OCI-LY1 (cell line): ENCODE data around the gene SLC22A1.

Source experiments
- H2AFZ ChIP-seq: fragments of 200-600 bp; sonication (generic), shearing (Covaris generic); 2 replicates; pipeline ENCODE4 v1.6.0; 2014; ENCODE audit warnings: antibody characterized with exemption, mild to moderate bottlenecking, low read length
- H3F3A ChIP-seq: fragments of 200-600 bp; sonication (generic), shearing (Covaris generic); 2 replicates; pipeline ENCODE4 v1.6.0; 2014; ENCODE audit warnings: mild to moderate bottlenecking, antibody characterized with exemption, low read length, moderate library complexity; ENCODE audit not compliant: insufficient read depth
- H3K27ac ChIP-seq: fragments of 200-600 bp; sonication (generic); 2 replicates; pipeline ENCODE4 v1.5.1; 2014; ENCODE audit warnings: low read length, mixed run types, mild to moderate bottlenecking, low read depth; ENCODE audit not compliant: poor library complexity, severe bottlenecking
- H3K27me3 ChIP-seq: fragments of 200-600 bp; sonication (generic); 2 replicates; pipeline ENCODE4 v1.6.0; 2014; ENCODE audit warnings: antibody characterized with exemption, mild to moderate bottlenecking, low read length, moderate library complexity; ENCODE audit not compliant: insufficient read depth
- H3K36me3 ChIP-seq: fragments of 200-600 bp; sonication (generic); 2 replicates; pipeline ENCODE4 v1.6.1; 2014; ENCODE audit warnings: mild to moderate bottlenecking, antibody characterized with exemption, low read length, moderate library complexity, mixed read lengths; ENCODE audit not compliant: insufficient read depth
- H3K4me1 ChIP-seq: fragments of 200-600 bp; sonication (generic); 2 replicates; pipeline ENCODE4 v1.5.1; 2014; ENCODE audit warnings: mild to moderate bottlenecking, low read length, moderate library complexity; ENCODE audit not compliant: insufficient read depth, severe bottlenecking
- H3K4me2 ChIP-seq: fragments of 200-600 bp; sonication (generic), shearing (Covaris generic); 2 replicates; pipeline ENCODE4 v1.6.1; 2014; ENCODE audit warnings: low read length
- H3K4me3 ChIP-seq: fragments of 200-600 bp; sonication (generic); 2 replicates; pipeline ENCODE4 v1.5.1; 2014; ENCODE audit warnings: low read length, low read depth, mild to moderate bottlenecking, mixed read lengths; ENCODE audit not compliant: poor library complexity, severe bottlenecking
- H3K79me2 ChIP-seq: fragments of 200-600 bp; shearing (Covaris generic); 2 replicates; pipeline ENCODE4 v1.6.1; 2016; ENCODE audit warnings: mixed run types, low read length, mixed read lengths; ENCODE audit not compliant: insufficient read depth
- H3K9ac ChIP-seq: fragments of 200-600 bp; sonication (generic), shearing (Covaris generic); 2 replicates; pipeline ENCODE4 v1.6.1; 2014; ENCODE audit warnings: mild to moderate bottlenecking, low read length, mixed read lengths
- H3K9me2 ChIP-seq: fragments of 200-600 bp; sonication (generic), shearing (Covaris generic); 2 replicates; pipeline ENCODE4 v1.6.1; 2014; ENCODE audit warnings: low read depth, mild to moderate bottlenecking, low read length, mixed read lengths
- H3K9me3 ChIP-seq: fragments of 200-600 bp; shearing (Covaris generic); 2 replicates; pipeline ENCODE4 v1.6.1; 2014; ENCODE audit warnings: low read length, mixed read lengths
- H4K20me1 ChIP-seq: fragments of 200-600 bp; sonication (generic), shearing (Covaris generic); 2 replicates; pipeline ENCODE4 v1.6.0; 2016; ENCODE audit warnings: mild to moderate bottlenecking, low read length; ENCODE audit not compliant: insufficient read depth
- EZH2 ChIP-seq: fragments of 200-600 bp; sonication (generic), shearing (Covaris generic); IDR thresholded peaks from 2 replicates; pipeline ENCODE4 v1.8.0; 2017; ENCODE audit warnings: borderline replicate concordance, mixed run types, mild to moderate bottlenecking, antibody characterized with exemption, low read length, moderate library complexity, mixed read lengths
- TF ChIP-seq, protein P1 (sequence below): fragments of 200-600 bp; sonication (generic), shearing (Covaris generic); IDR thresholded peaks from 2 replicates; pipeline ENCODE4 v1.5.1; 2017; ENCODE audit warnings: mild to moderate bottlenecking, antibody characterized with exemption, low read length, moderate library complexity, mixed read lengths

Gene SLC22A1

DNA sequence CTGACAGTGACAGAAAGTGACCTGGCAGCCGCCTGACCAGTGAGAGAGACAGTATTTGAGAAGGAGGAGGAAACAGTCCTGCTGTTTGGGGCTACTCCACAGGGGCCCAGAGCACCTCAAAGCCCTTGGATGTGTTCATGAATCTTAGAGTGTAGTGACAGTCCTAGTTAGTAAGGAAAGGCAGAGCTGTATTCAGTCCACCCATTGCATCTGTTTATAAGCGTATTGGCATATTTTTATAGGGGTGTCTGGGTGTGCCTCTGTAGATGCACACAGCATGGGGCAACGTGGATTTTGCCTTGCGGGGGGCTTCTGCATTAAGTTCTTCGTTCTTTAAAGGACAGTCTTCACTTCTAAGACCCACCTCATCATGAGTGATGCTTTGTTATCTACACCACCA is 44.6 kb upstream of the SLC22A1 start:
- H3K4me3 ChIP-seq, result no peak overlapping the region
- no peaks in the 10 kb centered on the region for H3K79me2 ChIP-seq
- H3K9me2 ChIP-seq, result no peaks in the 10 kb centered on the region
- TF ChIP-seq, protein P1, sequence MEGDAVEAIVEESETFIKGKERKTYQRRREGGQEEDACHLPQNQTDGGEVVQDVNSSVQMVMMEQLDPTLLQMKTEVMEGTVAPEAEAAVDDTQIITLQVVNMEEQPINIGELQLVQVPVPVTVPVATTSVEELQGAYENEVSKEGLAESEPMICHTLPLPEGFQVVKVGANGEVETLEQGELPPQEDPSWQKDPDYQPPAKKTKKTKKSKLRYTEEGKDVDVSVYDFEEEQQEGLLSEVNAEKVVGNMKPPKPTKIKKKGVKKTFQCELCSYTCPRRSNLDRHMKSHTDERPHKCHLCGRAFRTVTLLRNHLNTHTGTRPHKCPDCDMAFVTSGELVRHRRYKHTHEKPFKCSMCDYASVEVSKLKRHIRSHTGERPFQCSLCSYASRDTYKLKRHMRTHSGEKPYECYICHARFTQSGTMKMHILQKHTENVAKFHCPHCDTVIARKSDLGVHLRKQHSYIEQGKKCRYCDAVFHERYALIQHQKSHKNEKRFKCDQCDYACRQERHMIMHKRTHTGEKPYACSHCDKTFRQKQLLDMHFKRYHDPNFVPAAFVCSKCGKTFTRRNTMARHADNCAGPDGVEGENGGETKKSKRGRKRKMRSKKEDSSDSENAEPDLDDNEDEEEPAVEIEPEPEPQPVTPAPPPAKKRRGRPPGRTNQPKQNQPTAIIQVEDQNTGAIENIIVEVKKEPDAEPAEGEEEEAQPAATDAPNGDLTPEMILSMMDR, result no peak
- TF ChIP-seq EZH2, result no peak
- no peak overlapping the region for H2AFZ ChIP-seq
- H3K27ac ChIP-seq, result no peak overlapping the region
- no peak overlapping the region for H3K4me2 ChIP-seq
- peaks cover 56% of the 10 kb centered on the region for H3K36me3 ChIP-seq
- H3K9ac ChIP-seq, result no peak overlapping the region
- no peaks in the 10 kb centered on the region for H4K20me1 ChIP-seq
- H3K27me3 ChIP-seq, result no peaks in the 10 kb centered on the region
- no peaks in the 10 kb centered on the region for H3K4me1 ChIP-seq
- no peaks in the 10 kb centered on the region for H3F3A ChIP-seq
- no peaks in the 10 kb centered on the region for H3K9me3 ChIP-seq

DNA sequence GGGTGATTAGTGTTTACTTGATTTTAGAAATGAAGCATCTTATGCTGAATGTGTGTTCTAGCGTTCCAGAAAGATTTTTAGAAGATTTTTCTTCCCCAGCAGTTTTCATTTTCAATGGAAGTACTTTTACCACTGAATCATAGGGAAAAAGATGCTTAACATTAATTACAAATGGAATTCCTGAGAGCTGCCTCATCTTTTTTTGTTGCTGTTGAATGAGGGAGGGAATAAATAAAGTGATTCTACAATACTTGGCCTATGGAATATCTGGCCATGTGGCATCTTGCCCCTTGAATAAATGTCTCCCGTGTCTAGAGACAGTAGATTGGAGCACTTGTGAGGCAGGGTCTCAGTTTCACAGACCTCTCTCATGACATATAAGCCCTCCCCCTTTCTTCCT is 44.1 kb upstream of the SLC22A1 start:
- Histone ChIP-seq H4K20me1 (no peaks in the 10 kb centered on the region), H2AFZ (no peak overlapping the region), H3K79me2 (no peaks in the 10 kb centered on the region), H3F3A (no peaks in the 10 kb centered on the region), H3K9ac (no peak overlapping the region), H3K27ac (no peak overlapping the region), H3K27me3 (no peaks in the 10 kb centered on the region), H3K36me3 (peaks cover 52% of the 10 kb centered on the region), H3K9me3 (no peaks in the 10 kb centered on the region), H3K4me3 (no peak overlapping the region), H3K4me2 (no peak overlapping the region), H3K9me2 (no peaks in the 10 kb centered on the region), H3K4me1 (no peaks in the 10 kb centered on the region)
- TF ChIP-seq, protein P1, result no peak
- no peak for TF ChIP-seq EZH2

DNA sequence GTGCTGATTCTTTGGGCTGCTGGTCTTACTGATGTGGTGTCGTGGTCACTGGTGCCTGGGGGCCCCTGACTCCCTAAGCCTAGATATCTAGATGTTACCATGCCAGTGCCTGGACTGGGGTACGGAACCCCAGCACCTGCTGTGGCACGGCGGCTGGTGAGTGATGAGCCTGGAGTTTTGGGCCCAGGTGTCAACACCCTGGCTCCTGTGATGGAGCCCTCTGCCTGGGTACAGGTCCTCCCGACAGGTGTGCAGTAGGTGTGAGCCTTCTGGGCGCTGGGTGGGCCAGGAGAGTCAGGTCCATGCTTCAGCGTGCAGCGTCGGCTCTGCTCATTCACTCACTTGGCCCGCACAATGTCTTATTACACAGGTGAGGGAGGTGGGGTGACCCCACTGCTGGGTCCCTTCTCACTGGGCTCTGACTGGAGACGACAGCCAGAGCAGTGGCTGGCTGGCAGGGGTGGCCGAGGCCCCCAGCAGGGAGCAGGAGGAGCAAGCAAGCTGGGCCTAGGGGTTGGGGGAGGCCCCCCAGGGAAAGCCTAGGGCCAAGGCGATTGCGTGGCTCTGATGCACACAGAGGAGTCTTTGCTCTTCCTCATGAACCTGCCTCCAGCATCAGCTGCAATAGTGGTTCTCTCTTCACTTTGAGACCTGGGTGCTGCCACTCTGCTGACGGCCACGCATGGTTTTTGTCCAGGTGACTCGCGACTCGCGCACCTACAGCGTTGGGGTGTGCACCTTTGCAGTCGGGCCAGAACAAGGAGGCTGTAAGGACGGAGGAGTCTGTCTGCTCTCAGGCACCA is 42.5 kb upstream of the SLC22A1 start:
- H3K9ac ChIP-seq, result no peak overlapping the region
- no peak overlapping the region for H2AFZ ChIP-seq
- no peaks in the 10 kb centered on the region for H3K79me2 ChIP-seq
- H3K27me3 ChIP-seq, result no peaks in the 10 kb centered on the region
- no peaks in the 10 kb centered on the region for H3F3A ChIP-seq
- peaks cover 42% of the 10 kb centered on the region for H3K36me3 ChIP-seq
- no peaks in the 10 kb centered on the region for H3K9me2 ChIP-seq
- H3K4me2 ChIP-seq, result no peak overlapping the region
- no peak overlapping the region for H3K4me3 ChIP-seq
- H4K20me1 ChIP-seq, result no peaks in the 10 kb centered on the region
- no peaks in the 10 kb centered on the region for H3K9me3 ChIP-seq
- H3K27ac ChIP-seq, result no peak overlapping the region
- no peaks in the 10 kb centered on the region for H3K4me1 ChIP-seq
- TF ChIP-seq EZH2, result no peak

DNA sequence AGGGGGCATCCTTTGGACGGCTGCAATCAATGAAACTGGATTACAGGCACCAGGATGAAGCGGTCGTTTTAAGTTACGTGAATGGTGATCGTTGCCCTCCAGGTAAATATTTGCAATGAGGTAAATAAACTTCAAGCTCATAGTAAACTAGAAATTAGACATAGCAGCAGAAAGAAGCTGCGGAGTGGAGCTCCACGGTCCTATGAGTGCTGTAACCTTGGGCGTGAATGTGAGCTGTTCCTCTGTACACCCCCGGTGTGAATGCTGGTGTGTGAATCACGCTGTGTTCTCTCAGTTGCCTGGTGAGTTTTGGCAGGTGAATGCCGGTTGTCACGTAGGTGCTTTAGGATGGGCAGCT is 42.0 kb upstream of the SLC22A1 start:
- Histone ChIP-seq H3F3A (no peaks in the 10 kb centered on the region), H3K27me3 (no peaks in the 10 kb centered on the region), H2AFZ (no peak overlapping the region), H4K20me1 (no peaks in the 10 kb centered on the region), H3K79me2 (no peaks in the 10 kb centered on the region), H3K4me3 (no peak overlapping the region), H3K4me1 (no peaks in the 10 kb centered on the region), H3K27ac (no peak overlapping the region), H3K9me2 (no peaks in the 10 kb centered on the region), H3K9me3 (no peaks in the 10 kb centered on the region), H3K36me3 (peaks cover 46% of the 10 kb centered on the region), H3K9ac (no peak overlapping the region), H3K4me2 (no peak overlapping the region)
- no peak for TF ChIP-seq EZH2
- TF ChIP-seq, protein P1, result no peak
